Fibroblast of skin of left quadriceps (primary cell): ENCODE measurements around the gene FHOD1.

Experiments
- DNase-seq, 2 experiments: peaks; one replicate each; pipeline ENCODE4 v3.0.0-alpha.2; 2013; ENCODE audit warnings: low read depth in 2 of 2

Gene FHOD1

GRCh38 chr16:67247192-67248072 is at the start of gene FHOD1:
FHOD1 (minus strand) TSS chr16:67247481; CDS start chr16:67247410, 71 bp downstream.
- DNase-seq = peak; percentile 86 to 87

GRCh38 chr16:67296420-67296819 is 49.1 kb upstream of the FHOD1 start:
- peak; percentile 27 to 42 for DNase-seq

- DNase-seq = peak in 1 of 2 experiments; percentile 22
Observed at GRCh38 chr16:67294938-67295361, 47.7 kb upstream of the FHOD1 start.

- DNase-seq = no peak
Observed at GRCh38 chr16:67294171-67294757, 47.0 kb upstream of the FHOD1 start.

DNA sequence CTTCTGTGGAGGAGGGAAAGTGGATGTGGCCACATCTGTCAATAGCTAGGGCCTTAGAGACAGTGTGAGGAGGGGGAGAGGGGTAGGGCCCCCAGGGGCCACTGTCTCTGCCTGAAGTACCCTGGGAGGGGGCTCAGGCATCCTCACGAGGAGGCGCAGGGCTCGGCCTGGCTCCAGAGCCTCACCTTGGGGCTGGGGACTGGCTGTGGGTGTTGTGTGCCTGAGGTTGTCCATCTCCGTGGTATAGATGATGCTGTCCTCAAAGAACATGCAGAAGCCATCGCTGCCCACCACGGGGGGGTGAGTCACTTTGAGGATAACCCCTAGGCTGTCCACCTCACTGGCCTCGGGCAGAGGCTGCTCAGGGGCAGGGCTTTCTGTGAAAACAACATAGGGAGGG is 44.2 kb upstream of the FHOD1 start:
- DNase-seq = no peak

DNA sequence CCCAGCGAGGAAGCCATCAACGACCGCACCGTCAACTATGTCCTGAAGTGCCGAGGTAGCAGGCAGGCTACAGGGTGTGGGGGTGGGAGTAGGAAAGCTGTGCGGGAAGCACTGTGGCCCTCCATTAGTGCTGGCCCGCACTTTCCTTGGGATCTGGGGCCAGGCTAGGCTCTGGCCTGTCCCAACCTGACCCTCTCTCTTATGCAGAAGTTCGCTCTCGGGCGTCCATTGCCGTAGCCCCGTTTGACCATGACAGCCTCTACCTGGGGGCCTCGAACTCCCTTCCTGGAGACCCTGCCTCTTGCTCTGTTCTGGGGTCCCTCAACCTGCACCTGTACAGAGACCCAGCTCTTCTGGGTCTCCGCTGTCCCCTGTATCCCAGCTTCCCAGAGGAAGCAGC is 40.7 kb upstream of the FHOD1 start:
- no peak for DNase-seq

GRCh38 chr16:67286441-67287235 is 39.4 kb upstream of the FHOD1 start:
- no peak for DNase-seq

GRCh38 chr16:67284699-67285646 is 37.7 kb upstream of the FHOD1 start:
- no peak for DNase-seq

- DNase-seq = no peak
Observed at GRCh38 chr16:67283826-67284555, 36.7 kb upstream of the FHOD1 start.

GRCh38 chr16:67283039-67283825 is 36.0 kb upstream of the FHOD1 start:
- DNase-seq = no peak

DNA sequence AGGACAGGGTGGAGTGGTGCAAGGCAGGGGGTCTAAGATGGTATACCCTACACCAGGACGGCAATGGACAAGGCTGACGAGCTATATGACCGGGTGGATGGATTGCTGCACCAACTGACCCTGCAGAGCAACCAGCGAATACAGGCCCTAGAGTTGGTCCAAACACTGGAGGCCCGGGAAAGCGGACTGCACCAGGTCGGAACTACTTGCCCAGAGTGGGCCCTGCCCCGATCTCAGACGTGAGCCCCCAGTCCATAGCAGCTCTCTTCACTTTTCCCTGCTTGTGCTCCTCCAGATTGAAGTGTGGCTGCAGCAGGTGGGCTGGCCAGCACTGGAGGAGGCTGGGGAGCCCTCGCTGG is 35.1 kb upstream of the FHOD1 start:
- no peak for DNase-seq

DNA sequence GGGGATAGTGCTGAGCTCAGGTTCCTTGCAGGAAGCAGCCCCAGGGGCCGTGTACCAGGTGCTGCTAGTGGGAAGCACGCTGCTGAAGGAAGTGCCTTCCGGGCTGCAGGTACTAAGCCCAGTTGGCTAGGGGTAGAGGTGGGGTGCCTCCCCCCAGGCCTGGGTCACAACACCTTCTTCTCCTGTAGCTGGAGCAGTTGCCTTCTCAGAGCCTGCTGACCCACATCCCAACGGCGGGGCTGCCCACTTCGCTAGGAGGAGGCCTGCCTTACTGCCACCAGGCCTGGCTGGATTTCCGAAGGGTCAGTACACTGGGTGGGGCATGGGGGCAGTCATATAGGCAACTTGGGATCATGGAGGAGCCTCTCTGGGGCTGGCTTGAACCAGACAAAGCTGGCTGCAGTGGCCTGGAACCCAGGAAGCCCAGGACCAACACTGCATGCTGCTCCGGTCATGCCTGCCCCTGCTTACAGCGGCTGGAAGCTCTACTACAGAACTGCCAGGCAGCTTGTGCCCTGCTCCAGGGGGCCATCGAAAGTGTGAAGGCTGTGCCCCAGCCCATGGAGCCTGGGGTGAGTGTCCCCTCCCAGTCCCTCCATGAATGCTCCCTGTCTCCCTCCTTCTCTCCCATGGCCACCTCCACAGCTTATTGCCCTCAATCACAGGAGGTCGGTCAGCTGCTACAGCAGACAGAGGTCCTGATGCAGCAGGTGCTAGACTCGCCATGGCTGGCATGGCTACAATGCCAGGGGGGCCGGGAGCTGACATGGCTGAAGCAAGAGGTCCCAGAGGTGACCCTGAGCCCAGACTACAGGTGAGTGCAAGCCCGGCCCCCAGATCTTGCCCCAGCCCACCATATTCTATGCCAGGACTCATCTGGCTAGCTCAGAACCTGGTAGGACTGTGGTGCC is 34.5 kb upstream of the FHOD1 start:
- no peak for DNase-seq

DNA sequence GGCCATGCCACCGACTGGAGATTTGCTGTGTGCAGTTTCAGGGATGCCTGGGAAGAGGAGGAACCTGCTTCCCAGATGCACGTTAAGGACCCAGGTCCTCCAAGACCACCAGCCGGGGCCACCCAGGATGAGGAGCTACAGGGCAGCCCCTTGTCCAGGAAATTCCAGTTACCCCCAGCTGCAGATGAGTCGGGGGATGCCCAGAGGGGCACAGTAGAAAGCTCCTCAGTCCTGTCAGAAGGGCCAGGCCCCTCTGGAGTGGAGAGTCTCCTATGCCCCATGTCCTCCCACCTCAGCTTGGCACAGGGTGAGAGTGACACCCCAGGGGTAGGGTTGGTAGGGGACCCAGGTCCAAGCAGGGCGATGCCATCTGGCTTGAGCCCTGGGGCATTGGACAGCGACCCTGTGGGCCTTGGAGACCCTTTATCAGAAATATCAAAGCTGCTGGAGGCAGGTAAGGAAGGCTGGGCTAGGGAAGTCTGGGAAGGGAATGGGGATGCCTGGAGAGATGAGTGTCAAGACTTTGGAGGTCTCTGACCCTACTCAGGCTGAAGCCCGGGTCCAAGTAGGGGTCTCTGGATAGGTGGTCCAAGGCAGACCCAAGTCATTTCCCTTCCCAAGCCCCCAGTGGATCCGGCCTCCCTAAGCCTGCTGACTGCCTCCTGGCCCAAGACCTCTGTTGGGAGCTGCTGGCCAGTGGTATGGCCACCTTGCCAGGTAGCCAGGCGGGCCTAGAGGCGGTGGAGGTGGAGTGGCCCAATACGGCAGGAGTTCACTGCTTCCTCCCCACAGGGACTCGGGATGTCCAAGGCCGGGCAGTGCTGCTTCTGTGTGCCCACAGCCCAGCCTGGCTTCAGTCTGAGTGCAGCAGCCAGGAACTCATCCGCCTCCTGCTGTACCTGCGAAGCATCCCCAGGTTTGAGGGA is 33.1 kb upstream of the FHOD1 start:
- DNase-seq = no peak

DNA sequence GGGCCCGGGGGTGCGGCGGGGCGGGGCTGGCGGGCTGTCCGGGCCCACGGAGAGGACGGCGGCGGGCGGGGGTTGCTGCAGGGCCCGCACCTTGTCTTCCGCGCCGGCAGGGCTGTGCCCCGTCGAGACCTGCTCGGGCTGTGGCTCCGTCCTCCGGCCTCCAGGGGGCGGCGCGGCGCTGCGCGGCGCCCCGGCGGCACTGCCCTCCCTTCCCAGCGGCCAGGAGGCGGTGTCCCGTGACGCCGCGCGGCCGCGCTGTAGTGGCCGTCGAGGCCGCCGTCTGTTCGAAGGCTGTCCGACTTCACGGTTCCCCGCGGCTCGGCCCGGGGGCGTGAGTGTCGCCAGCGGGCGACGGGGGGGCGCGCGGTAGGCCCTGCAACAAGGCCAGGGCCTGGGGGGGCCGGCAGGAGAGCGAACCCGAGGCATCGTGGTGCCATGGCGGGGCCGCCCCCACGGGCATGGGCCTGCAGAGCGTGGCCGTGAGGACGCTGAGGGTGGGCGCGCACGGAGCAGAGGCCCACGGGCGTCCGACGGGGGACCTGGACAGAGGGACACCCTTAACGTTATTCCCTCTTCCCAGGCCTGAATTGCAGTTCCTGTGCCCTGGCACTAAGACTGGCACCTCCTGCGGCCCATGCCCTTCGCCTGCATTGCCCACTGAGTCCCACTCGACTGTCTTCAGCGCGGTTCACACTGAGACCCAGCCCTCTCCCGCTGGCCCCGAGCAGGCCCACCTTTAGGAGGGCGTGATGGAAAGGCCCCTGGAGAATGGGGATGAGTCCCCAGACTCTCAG is 32.2 kb upstream of the FHOD1 start, which contains the start of gene PLEKHG4:
PLEKHG4 (plus strand) TSS at position 237 of the 794 bp plus-strand sequence; CDS start at position 750, 513 bp downstream.
- peak; percentile 50 for DNase-seq

- DNase-seq = no peak
Observed at GRCh38 chr16:67278773-67279295, 31.6 kb upstream of the FHOD1 start.

- DNase-seq = peak; percentile 59
Observed at GRCh38 chr16:67277999-67278772, 30.9 kb upstream of the FHOD1 start.
